Parathyroid adenoma (tissue), 2 donors: Measurements from ENCODE around the gene ADGRG2.

Source experiments
- H2AFZ ChIP-seq: fragments of 300-600 bp; sonication (generic); one replicate; pipeline ENCODE4 v1.7.0; 2017; ENCODE audit warnings: antibody characterized with exemption, mild to moderate bottlenecking
- H3K27ac ChIP-seq: fragments of 300-600 bp; sonication (generic); one replicate; pipeline ENCODE4 v1.7.0; 2017
- H3K27me3 ChIP-seq: fragments of 300-600 bp; sonication (generic); one replicate; pipeline ENCODE4 v1.7.0; 2017; ENCODE audit warnings: low read length; ENCODE audit not compliant: control insufficient read depth, insufficient read depth
- H3K36me3 ChIP-seq: fragments of 300-600 bp; sonication (generic); one replicate; pipeline ENCODE4 v1.7.0; 2017; ENCODE audit warnings: low read length; ENCODE audit not compliant: control insufficient read depth, insufficient read depth
- H3K4me1 ChIP-seq: fragments of 300-600 bp; sonication (generic); one replicate; pipeline ENCODE4 v1.7.0; 2017; ENCODE audit warnings: control low read depth
- H3K4me2 ChIP-seq: fragments of 300-600 bp; sonication (generic); one replicate; pipeline ENCODE4 v1.7.0; 2017; ENCODE audit warnings: low read length
- H3K4me3 ChIP-seq: fragments of 300-600 bp; sonication (generic); one replicate; pipeline ENCODE4 v1.7.0; 2017; ENCODE audit warnings: low read depth, low read length
- H3K79me2 ChIP-seq: fragments of 300-600 bp; sonication (generic); one replicate; pipeline ENCODE4 v1.7.0; 2017; ENCODE audit warnings: control low read depth
- H3K9ac ChIP-seq: fragments of 300-600 bp; sonication (generic); one replicate; pipeline ENCODE4 v1.7.0; 2017; ENCODE audit warnings: mild to moderate bottlenecking
- H3K9me3 ChIP-seq: fragments of 300-600 bp; sonication (generic); one replicate; pipeline ENCODE4 v1.7.0; 2017; ENCODE audit warnings: low read length; ENCODE audit not compliant: control insufficient read depth
- TF ChIP-seq, protein P1 (sequence below): fragments of 300-600 bp; sonication (generic); IDR thresholded peaks from one replicate; pipeline ENCODE4 v1.7.0; 2017; ENCODE audit warnings: antibody characterized with exemption, mild to moderate bottlenecking
- donor health status: primary hyperparathyroidism.

The ADGRG2 gene

DNA sequence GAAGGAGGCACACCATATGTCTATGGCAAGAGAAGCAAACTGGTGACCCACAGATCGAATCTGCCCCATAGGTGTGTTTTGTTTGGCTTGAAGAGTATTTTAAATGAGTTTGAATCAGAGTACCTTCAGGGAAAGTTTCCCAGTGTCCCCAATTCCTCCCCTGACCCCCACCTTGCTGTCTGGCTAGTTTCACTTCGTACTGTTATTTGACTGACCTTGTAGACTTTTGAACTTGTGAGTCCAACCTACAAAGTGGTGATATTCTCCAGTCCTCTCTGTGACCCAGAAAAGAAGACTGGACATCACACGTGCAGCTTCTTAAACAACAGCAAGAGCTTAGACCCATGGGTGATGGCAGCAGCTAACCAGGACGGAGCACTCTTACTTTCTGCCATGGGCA is 177.8 kb downstream of the ADGRG2 start:
- Histone ChIP-seq H3K27me3 (no peaks in the 10 kb centered on the region), H3K4me1 (no peaks in the 10 kb centered on the region), H3K4me2 (no peak overlapping the region), H3K27ac (no peak overlapping the region), H3K79me2 (no peaks in the 10 kb centered on the region), H3K4me3 (no peak overlapping the region), H3K36me3 (no peaks in the 10 kb centered on the region), H2AFZ (no peak overlapping the region), H3K9ac (no peak overlapping the region), H3K9me3 (no peaks in the 10 kb centered on the region)
- TF ChIP-seq, protein P1, sequence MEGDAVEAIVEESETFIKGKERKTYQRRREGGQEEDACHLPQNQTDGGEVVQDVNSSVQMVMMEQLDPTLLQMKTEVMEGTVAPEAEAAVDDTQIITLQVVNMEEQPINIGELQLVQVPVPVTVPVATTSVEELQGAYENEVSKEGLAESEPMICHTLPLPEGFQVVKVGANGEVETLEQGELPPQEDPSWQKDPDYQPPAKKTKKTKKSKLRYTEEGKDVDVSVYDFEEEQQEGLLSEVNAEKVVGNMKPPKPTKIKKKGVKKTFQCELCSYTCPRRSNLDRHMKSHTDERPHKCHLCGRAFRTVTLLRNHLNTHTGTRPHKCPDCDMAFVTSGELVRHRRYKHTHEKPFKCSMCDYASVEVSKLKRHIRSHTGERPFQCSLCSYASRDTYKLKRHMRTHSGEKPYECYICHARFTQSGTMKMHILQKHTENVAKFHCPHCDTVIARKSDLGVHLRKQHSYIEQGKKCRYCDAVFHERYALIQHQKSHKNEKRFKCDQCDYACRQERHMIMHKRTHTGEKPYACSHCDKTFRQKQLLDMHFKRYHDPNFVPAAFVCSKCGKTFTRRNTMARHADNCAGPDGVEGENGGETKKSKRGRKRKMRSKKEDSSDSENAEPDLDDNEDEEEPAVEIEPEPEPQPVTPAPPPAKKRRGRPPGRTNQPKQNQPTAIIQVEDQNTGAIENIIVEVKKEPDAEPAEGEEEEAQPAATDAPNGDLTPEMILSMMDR = no peak

DNA sequence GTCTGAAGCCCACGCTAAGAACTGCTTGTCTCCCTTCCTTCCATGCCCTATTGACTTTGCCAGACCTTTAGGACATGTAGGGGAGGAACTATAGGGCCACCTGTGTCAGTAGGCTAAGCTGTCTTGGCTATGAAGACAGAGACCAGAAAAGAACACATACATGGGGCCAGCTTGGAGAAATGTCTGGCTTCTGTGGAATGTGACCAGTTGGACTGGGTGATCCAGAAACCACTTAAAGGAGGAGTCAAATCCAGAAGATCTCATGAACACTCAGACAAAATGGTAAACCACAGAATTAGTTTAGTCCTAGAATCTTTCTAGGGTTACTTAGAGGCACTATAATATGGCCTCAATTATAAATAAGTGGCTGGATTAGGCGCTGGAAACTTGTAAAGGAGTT is 180.4 kb downstream of the ADGRG2 start:
- Histone ChIP-seq H3K27me3 (no peaks in the 10 kb centered on the region), H3K4me1 (no peaks in the 10 kb centered on the region), H3K9ac (no peak overlapping the region), H3K4me2 (no peak overlapping the region), H2AFZ (no peak overlapping the region), H3K9me3 (no peaks in the 10 kb centered on the region), H3K27ac (no peak overlapping the region), H3K36me3 (no peaks in the 10 kb centered on the region), H3K79me2 (no peaks in the 10 kb centered on the region), H3K4me3 (no peak overlapping the region)
- TF ChIP-seq, protein P1 = no peak
